ENCODE data around the gene CBFA2T2.

- TF ChIP-seq POLR2A (IDR thresholded peaks at IDR 0.05) (no peak), POLR2AphosphoS5 (IDR thresholded peaks at IDR 0.05) (no peak), EP300 (IDR thresholded peaks at IDR 0.05) (no peak), CTCF (IDR thresholded peaks at IDR 0.05) (peak in 1 of 6 experiments; percentile 22)
Measured at GRCh38 chr20:33650753-33651561, 161.1 kb downstream of the CBFA2T2 start.

All from upper lobe of left lung (tissue), 4 donors.